ENCODE measurements around the gene MAP3K12. TPM values are rescaled to one million over a fixed set of nuclear protein-coding genes. Genes with fewer than 3 reads are reported as not detected.

The MAP3K12 gene
- total RNA-seq, 1 experiment from 2014 or later, result 4.6 TPM

GRCh38 chr12:53497461-53497860, 1.8 kb downstream of the MAP3K12 start:
- TF ChIP-seq CTCF (IDR thresholded peaks at IDR 0.05; ENCODE audit: unreplicated experiment), result no peak
- CTCF ChIA-PET, result no interaction called here
- no peak overlapping the region for H3K27ac Mint-ChIP-seq (ENCODE audit: unreplicated experiment)
- no TSS peak for BruUV-seq (replicated peaks)
- peaks cover 43% of the 10 kb centered on the region for H3K4me1 Mint-ChIP-seq (ENCODE audit: low read depth, unreplicated experiment)
- H3K36me3 Mint-ChIP-seq (ENCODE audit: insufficient read depth, unreplicated experiment), result peaks cover 50% of the 10 kb centered on the region
- H3K4me3 Mint-ChIP-seq (ENCODE audit: low read depth, unreplicated experiment), result no peak overlapping the region
- no peak for DNase-seq
- no peaks in the 10 kb centered on the region for H3K9me3 Mint-ChIP-seq (ENCODE audit: low read depth, unreplicated experiment)
- intact Hi-C loops (cut with micrococcal nuclease; ENCODE audit: unreplicated experiment), result no loop called here
- peaks cover 10% of the 10 kb centered on the region for H3K27me3 Mint-ChIP-seq (ENCODE audit: unreplicated experiment)

GRCh38 chr12:53496752-53497032, 2.6 kb downstream of the MAP3K12 start:
- H3K27me3 Mint-ChIP-seq (ENCODE audit: unreplicated experiment), result peaks cover 10% of the 10 kb centered on the region
- BruUV-seq (replicated peaks), result no TSS peak
- intact Hi-C loops (cut with micrococcal nuclease; ENCODE audit: unreplicated experiment), result no loop called here
- peaks cover 36% of the 10 kb centered on the region for H3K4me1 Mint-ChIP-seq (ENCODE audit: low read depth, unreplicated experiment)
- CTCF ChIA-PET, result interaction anchor here (0.9 kb wide), 1 partner anchor 176 kb away, joined by 3 read pairs; the partner anchor contains the start of gene AAAS
- no peak overlapping the region for H3K27ac Mint-ChIP-seq (ENCODE audit: unreplicated experiment)
- no peaks in the 10 kb centered on the region for H3K9me3 Mint-ChIP-seq (ENCODE audit: low read depth, unreplicated experiment)
- H3K4me3 Mint-ChIP-seq (ENCODE audit: low read depth, unreplicated experiment), result no peak overlapping the region
- DNase-seq, result no peak
- H3K36me3 Mint-ChIP-seq (ENCODE audit: insufficient read depth, unreplicated experiment), result peaks cover 54% of the 10 kb centered on the region
- TF ChIP-seq CTCF (IDR thresholded peaks at IDR 0.05; ENCODE audit: unreplicated experiment), result no peak

GRCh38 chr12:53495903-53496751, 3.1 kb downstream of the MAP3K12 start:
- Mint-ChIP-seq H3K27ac (ENCODE audit: unreplicated experiment) (no peak overlapping the region), H3K4me3 (ENCODE audit: low read depth, unreplicated experiment) (no peak overlapping the region), H3K36me3 (ENCODE audit: insufficient read depth, unreplicated experiment) (peaks cover 50% of the 10 kb centered on the region), H3K4me1 (ENCODE audit: low read depth, unreplicated experiment) (peaks cover 36% of the 10 kb centered on the region), H3K9me3 (ENCODE audit: low read depth, unreplicated experiment) (no peaks in the 10 kb centered on the region), H3K27me3 (ENCODE audit: unreplicated experiment) (peaks cover 10% of the 10 kb centered on the region)
- no peak for TF ChIP-seq CTCF (IDR thresholded peaks at IDR 0.05; ENCODE audit: unreplicated experiment)
- CTCF ChIA-PET, result interaction anchor here (0.9 to 1.2 kb wide), 2 partner anchors 12 to 175 kb away, joined by 3 to 6 read pairs; partner anchors contain the start of gene AAAS
- intact Hi-C loops (cut with micrococcal nuclease; ENCODE audit: unreplicated experiment), result no loop called here
- no TSS peak for BruUV-seq (replicated peaks)
- no peak for DNase-seq

GRCh38 chr12:53493610-53494391, 5.5 kb downstream of the MAP3K12 start:
- H3K27ac Mint-ChIP-seq (ENCODE audit: unreplicated experiment), result peak overlapping the region; percentile 75
- peaks cover 27% of the 10 kb centered on the region for H3K36me3 Mint-ChIP-seq (ENCODE audit: insufficient read depth, unreplicated experiment)
- peak overlapping the region; percentile 96 for H3K4me3 Mint-ChIP-seq (ENCODE audit: low read depth, unreplicated experiment)
- intact Hi-C loops (cut with micrococcal nuclease; ENCODE audit: unreplicated experiment), result no loop called here
- no peak for DNase-seq
- peaks cover 7% of the 10 kb centered on the region for H3K27me3 Mint-ChIP-seq (ENCODE audit: unreplicated experiment)
- no TSS peak for BruUV-seq (replicated peaks)
- no peak for TF ChIP-seq CTCF (IDR thresholded peaks at IDR 0.05; ENCODE audit: unreplicated experiment)
- no peaks in the 10 kb centered on the region for H3K9me3 Mint-ChIP-seq (ENCODE audit: low read depth, unreplicated experiment)
- peaks cover 26% of the 10 kb centered on the region for H3K4me1 Mint-ChIP-seq (ENCODE audit: low read depth, unreplicated experiment)
- CTCF ChIA-PET, result interaction anchor here (0.5 kb wide), 1 partner anchor 610 kb away, joined by 6 read pairs; no protein-coding TSS in a partner anchor

All from Calu3 (cell line).